ENCODE data around the gene EFCAB7. TPM values are rescaled to one million over a fixed set of nuclear protein-coding genes. Genes with fewer than 3 reads are reported as not detected.

EFCAB7 gene
- total RNA-seq: 17.7 TPM

GRCh38 chr1:63522891-63523728 is at the start of gene EFCAB7, which contains the start of gene ITGB3BP:
TSS of gene EFCAB7 (plus strand) at chr1:63523525. CDS start at chr1:63525573, 2,048 bp downstream.
TSS of gene ITGB3BP (minus strand) at chr1:63523225. CDS start at chr1:63523133, 92 bp downstream.
- peak; percentile 96 for DNase-seq

DNA sequence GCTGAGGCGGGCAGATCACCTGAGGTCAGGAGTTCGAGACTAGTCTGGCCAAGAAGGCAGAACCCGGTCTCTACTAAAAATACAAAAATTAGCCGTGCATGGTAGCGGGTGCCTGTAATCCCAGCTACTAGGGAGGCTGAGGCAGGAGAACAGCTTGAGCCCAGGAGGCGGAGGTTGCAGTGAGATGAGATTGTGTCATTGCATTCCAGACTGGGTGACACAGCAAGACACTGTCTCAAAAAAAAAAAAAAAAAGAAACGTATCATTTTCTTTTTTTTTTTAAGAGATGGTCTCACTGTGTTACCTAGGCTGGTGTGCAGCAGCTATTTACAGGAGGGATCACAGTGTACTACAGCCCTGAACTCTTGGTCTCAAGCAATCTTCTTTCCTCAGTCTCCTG is 47.6 kb upstream of the EFCAB7 start:
- no peak for DNase-seq

GRCh38 chr1:63480057-63480456 is 43.3 kb upstream of the EFCAB7 start:
- DNase-seq: no peak

GRCh38 chr1:63486629-63487028 is 36.7 kb upstream of the EFCAB7 start:
- peak; percentile 2 for DNase-seq

DNA sequence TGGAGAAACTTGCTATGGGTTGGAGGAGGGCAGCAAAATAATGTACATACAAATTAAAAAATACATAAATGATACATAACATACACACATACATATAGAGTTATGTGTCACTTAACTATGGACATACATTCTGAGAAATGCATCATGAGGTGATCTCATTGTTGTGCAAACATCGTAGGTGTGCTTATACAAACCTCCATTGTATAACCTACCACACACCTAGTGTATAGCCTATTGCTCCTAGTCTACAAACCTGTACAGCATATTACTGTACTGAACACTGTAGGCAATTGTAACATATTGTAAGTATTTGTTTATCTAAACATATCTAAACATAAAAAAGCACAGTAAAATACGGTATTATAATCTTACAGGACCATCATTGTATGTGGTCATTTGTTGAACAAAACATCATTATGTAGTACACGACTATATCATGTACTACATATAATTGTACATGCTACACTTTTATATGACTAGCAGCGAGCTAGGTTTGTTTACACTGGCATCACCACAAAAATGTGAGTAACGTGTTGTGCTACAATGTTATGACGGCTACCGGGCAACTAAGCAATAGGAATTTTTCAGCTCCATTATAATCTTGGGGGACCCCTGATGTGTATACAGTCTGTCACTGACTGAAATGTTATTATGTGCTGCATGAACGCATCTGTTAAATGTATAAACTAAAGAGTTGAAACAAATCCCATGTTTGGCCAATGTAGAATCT is 35.8 kb upstream of the EFCAB7 start:
- DNase-seq: peak; percentile 70

DNA sequence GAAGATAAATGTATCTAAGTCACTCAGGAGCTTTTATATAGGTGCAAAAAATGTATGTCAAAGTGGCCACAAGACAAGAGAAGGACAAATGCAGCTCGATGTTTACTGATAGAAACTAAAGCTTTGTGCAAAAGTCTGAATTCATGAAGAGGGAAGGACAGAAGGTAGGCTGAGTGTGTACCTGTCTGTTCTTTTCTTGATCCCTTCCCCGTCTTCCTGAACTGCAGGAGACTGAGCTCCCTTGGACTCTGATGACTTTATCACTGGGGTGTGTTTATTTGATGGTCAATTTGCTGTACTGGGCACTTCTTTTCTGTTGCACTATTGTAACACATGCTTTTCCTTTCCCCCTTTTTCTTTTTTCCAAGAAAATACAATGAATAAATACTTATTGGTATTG is 25.7 kb upstream of the EFCAB7 start:
- DNase-seq: no peak

- DNase-seq: no peak
These were observed 25.2 kb upstream of the EFCAB7 start for GRCh38 chr1:63498106-63498505.

DNA sequence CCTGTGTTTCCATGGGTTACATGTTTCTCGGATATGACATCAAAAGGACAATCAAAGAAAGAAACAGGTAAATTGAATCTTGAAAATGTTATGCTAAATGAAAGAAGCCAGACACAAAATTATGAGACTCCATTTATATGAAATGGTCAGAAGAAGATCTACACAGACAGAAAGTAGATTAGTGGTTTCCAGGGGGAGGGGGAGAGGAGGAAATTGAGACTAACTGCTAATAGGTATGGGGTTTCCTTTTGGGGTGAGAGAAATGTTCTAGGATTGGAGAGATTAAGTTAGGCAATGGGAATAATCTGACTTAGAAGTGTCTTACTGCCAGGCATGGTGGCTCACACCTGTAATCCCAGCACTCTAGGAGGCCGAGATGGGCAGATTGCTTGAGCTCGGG is 22.1 kb upstream of the EFCAB7 start:
- DNase-seq: no peak

- DNase-seq: no peak
These were observed 16.5 kb upstream of the EFCAB7 start for GRCh38 chr1:63506782-63507181.

GRCh38 chr1:63509718-63510117 is 13.6 kb upstream of the EFCAB7 start:
- DNase-seq: no peak

GRCh38 chr1:63512584-63512983 is 10.7 kb upstream of the EFCAB7 start:
- DNase-seq: no peak

DNA sequence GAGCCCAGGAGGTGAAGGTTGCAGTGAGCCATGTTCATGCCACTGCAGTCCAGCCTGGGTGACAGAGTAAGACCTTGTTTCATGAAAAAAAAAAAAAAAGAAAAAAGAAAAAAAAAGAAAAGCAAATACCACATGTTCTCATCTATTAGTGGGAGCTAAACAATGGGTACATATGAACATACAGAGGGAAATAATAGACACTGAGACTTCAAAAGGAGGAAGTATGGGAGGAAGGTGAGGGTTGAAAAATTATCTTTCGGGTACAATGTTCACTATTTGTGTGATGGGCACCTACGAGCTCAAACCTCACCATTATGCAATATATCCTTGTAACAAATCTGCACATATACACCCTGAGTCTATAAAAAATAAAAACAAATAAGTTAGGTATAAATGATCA is 6.7 kb upstream of the EFCAB7 start:
- no peak for DNase-seq

- DNase-seq: no peak
These were observed 413 bp downstream of the EFCAB7 start for GRCh38 chr1:63523738-63524137.

DNA sequence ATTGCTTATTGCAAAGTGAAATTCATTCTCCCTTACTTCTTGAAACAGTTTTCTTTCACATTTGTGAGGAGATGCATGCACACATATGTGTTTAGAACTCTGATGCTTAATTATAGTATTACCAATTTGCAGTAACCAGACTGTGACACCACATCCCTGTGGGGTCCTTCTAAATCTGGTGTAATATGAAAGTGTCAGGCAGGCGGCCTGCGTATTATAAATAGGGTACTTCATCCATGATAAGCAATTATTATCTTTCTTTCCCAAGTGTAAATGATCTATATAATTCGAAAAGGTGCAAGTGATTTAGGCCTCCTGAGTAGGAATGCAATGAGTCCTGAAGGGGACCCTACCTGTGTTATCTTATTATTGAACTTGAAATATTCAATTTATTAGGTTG is 876 bp downstream of the EFCAB7 start:
- no peak for DNase-seq

GRCh38 chr1:63532727-63533126 is 9.4 kb downstream of the EFCAB7 start:
- DNase-seq: no peak

DNA sequence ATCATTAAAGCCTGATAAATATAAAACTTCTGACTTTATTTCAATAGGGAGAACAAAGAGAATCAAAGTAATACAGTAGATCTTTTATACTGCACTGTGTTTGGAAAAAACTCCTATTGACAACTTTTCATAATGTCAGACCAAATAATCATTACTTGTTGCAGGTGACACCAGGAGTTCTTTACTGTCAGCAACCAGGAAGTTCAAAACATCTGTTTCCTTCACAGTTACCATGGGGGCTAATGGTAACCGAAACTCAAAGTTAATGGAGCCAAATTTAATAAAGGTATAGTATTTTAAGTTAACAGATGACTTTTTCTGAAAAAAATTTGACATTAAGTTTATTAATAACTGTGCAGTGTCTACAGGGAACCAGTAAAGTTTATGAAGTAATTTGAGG is 10.6 kb downstream of the EFCAB7 start:
- DNase-seq: no peak

DNA sequence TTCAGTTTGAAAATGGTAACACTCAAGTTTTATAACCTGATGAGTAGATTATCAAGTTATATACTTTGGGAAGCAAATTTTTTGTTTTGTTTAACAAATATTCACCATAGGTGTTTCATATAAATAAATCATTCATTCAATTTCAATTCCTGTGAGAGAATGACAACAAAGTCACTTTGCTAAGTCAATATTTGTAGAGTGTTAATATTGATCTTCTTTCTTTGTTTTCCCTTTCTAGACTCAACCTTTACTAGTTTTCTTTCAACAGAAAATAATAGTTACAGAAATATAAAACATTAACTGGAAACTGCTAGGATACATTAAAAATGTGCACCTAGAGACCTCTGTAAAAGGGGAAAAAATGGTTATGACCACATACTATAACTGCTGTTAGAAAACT is 11.1 kb downstream of the EFCAB7 start:
- no peak for DNase-seq

GRCh38 chr1:63537006-63537405 is 13.7 kb downstream of the EFCAB7 start:
- no peak for DNase-seq

DNA sequence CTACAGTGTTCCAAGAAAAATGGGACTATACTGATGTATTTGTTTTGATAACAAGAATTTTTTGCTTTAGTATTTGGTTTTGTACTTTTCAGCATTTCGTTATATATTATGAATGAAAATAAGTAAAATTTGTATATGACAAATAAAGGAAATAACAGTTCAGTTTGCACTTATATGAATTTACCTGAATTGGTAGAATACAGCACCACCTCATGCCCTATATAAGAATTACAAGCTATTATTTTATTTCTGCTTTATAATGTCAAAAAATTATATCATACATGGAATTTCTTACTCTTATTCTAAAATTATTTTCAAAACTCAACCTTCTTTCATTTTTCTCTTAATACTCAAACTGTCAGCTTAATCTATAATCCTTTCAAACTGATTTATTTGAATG is 14.6 kb downstream of the EFCAB7 start:
- DNase-seq: peak; percentile 11

- no peak for DNase-seq
These were observed 22.5 kb downstream of the EFCAB7 start for GRCh38 chr1:63545780-63546179.

DNA sequence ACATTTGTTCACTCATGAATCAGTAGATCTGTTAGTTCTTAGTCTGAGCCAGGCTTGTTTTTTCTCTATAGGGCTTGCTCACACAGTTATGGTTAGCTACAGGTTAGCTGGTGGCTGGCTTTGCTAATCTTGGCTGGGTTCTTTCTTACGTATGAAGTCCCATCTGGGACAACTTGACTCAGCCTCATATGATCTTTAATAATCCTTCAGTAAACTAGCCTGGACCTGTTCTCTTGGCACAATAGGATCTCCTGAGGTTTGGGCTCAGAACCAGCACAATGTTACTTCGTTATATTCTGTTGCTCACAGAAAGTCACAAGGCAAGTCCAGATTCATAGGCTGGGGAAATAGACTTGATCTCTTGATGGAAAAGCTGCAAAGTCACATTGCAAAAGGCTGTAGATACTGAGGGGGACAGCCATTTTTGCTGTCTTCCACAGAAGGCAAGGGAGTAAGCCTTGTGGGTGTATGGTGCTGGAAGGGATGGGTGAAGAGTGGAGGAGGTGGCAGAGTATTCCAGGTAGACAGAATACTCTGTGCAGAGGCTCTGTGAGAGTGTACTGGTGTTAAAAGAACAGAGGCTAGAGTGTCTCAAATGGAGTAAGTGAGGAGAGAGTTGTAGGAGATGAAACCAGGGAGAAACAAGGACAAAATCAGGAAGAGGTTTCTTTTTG is 24.4 kb downstream of the EFCAB7 start:
- DNase-seq: no peak

DNA sequence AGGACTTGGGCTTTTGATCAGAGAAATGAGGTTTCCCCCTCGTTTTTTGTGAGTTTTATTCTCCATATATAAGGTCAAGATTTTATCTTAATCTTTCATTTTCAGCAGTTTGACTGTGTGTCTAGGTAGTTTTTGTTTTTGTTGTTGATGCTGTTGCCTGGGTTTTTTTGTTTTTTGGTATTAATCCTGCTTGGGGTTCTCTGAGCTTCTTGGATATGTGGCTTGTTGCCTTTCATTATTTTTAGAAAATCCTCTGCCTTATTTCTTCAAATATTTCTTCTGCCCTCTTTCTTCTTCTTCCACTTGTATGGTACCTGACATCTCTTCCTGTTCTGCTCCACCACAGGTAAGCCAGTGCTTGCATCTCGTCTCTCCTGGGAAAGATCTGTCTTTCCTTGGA is 25.0 kb downstream of the EFCAB7 start:
- DNase-seq: no peak

DNA sequence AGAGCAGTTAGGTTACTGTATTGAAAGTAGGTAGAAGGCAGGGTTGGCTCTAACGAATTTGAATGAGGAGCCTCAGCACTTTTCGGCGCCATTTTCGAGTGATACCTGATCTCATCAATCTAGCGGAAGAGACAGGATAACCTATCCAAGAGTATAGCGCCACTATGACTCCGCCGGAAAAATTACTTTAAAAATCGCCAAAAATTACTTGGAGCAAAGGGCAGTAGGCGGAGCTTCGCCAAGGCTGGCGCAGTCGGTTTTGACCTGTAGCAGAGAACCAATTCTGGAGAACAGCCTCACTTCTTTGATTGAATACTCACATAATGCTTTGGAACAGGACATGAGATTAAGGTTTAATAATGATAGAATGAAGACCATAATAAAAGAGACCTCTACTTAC is 25.6 kb downstream of the EFCAB7 start:
- DNase-seq: no peak
